ENCODE measurements around the gene LBP.
"Not testable (repeated sequence)": the region's sequence is repeated elsewhere in the genome, so short reads cannot be mapped to it uniquely, and the experiment has no call there.

LBP gene

DNA sequence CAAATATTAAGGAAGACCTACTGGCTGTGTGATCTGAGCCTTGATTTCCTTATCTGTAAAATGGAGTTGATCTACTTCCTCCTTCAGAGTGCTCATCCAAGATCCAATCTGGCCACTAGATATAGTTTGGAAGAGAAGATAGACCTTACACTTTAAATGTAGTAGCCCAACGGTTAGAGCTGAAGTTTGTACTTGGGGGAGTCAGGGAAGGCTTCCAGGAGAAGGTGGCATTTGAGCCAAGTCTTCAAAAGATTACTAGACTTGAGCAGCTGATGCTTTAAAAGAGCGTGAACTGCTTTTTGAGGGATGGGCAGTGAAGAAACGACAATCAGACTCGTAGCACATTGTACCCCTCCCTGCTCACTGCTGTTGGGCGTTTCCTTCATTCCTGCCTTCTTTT is 3.6 kb downstream of the LBP start:
- no peak for DNase-seq (ENCODE audit: low read depth)

DNA sequence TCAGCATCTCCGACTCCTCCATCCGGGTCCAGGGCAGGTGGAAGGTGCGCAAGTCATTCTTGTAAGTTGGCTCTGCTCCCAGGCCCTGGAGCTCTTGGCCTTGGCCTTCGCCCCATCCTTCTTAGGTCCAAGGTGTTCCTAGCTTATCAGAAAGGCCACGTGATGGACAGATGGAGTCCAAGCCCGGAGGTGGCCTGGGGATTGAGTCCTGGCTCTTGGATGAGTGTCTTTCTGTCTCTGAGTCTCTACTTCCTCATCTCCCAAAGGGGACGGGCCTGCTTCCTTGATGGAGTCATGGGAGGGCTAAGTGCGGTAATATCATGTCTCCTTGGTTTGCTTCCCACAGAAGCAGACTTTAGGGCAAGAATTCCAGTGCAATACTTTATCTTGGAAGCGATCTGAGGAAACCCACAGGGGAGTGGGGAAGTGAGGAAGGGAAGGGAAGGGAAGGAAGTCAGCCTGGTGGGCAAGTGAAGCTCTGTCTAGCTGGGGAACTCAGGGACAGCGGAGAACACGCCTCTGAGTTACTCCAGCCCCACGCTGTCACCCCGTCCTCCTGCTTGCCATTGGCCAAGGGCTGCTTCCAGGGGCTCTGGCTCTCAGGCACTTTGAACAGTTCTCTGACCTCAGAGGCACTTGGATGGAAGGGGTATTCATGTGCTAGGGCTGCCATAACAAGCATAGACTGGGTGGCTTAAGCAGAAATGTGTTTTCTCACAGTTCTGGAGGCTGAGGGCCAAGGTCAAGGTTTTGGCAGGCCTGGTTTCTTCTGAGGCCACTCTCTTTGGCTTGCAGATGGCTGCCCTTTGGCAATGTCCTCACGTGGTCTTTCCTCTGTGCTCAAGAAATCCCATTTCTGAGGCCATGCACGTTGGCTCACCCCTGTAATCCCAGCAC is 4.8 kb downstream of the LBP start:
- DNase-seq (ENCODE audit: low read depth), result no peak

DNA sequence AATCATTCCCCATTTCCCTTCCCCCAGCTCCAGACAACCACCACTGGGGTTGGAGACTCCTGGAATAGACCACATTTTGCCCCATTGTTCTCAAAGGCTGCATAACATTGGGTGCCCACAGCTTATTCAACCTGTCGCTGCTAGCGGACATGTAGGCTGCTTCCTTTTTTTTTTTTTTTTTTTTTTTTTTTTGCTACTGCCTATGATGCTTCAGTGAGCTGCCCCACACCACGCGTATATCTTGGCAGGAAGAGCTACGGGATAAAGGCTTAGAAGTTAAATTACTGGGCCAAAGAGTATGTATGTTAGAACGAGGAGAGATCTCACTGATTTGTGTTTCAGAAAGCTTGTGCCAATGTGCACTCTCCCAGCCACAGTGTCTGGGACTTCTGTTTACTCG is 7.0 kb downstream of the LBP start:
- DNase-seq (ENCODE audit: low read depth), result no peak

DNA sequence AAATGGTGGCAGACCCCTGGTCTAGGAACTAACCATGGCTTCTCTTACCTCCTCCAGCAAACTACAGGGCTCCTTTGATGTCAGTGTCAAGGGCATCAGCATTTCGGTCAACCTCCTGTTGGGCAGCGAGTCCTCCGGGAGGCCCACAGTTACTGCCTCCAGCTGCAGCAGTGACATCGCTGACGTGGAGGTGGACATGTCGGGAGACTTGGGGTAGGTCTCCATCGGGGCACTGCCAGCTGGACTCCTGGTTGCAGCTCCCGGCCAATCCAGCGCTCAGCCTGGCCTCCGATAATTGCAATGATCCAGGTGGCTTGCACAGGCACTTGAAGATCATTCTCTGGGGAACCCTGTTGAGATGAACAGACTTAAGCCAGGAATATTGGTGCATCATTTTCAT is 7.9 kb downstream of the LBP start:
- no peak for DNase-seq (ENCODE audit: low read depth)

DNA sequence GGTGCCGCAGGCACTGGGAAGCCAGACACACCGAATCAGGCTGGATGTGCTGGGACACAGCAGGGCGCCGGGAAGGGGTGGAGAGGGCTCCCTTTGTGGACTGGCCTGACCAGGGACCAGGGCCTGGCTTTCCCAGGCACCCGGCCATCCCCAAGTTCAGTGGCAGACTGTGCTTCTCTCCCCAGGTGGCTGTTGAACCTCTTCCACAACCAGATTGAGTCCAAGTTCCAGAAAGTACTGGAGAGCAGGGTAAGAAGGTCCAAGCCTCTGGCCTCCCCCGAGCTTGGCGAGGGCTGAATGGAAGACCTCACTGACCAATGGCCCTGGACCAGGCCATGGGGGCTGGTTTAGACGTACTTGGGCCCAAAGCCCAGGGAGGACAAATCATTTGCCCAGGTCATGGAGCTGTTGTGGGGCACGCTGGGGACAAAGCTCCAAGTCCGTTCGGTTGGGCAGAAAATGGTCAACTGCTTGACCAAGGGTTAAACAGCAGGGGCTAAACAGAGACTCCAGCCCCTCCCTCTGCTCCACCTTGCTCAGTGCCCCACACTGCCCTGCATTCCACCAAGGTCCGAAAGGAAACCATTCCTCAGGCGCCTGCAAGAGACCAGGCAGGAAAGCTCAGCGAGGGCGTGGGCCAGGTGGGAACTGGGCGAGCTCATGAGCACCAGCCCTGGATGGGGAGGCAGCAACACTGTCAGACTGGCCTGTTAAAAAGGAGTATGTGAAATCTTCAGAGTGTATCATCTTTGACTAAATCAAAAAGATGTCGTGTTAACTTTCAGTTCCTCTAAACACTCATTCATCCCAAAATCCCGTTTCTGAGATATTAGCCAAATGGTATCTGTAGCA is 9.1 kb downstream of the LBP start:
- DNase-seq (ENCODE audit: low read depth), result no peak

DNA sequence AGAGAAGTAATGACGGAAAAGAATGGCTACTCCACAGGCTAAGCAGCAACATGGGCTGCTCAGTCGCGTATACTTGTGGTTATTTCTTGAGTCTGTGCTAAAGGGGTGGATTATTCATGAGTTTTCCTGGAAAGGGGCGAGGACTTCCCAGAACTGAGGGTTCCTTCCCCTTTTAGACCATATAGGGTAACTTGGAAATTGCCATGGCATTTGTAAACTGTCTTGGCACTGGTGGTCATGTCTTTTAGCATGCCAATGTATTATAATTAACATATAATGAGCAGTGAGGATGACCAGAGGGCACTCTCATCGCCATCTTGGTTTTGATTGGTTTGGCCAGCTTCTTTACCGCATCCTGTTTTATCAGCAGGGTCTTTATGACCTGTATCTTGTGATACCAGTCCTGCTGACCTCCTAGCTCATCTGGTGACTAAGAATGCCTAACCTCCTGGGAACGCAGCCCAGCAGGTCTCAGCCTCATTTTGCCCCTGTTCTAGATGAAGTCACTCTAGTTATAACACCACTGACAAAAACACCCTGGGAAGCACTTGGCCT is 11.4 kb downstream of the LBP start:
- DNase-seq (ENCODE audit: low read depth), result peak; percentile 29

DNA sequence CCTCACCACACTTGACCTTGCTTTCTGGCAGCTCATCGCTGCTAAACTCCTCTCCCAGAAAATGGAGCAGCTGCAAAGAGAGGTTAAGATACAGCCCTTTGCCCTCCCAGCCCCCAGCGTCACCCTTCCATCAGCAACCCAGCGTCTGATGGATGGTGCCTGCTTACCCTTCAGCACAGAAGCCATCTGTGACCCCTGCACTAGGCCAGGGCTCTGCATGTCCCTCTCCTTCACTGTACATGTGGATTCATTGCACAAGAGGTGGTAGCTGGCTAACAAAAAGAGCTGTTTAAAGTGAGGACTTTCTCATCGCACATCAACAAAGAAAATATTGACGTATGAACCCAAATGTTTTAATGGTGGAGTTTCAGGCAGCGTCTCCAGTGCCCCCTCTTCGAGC is 12.3 kb downstream of the LBP start:
- DNase-seq (ENCODE audit: low read depth), result no peak

DNA sequence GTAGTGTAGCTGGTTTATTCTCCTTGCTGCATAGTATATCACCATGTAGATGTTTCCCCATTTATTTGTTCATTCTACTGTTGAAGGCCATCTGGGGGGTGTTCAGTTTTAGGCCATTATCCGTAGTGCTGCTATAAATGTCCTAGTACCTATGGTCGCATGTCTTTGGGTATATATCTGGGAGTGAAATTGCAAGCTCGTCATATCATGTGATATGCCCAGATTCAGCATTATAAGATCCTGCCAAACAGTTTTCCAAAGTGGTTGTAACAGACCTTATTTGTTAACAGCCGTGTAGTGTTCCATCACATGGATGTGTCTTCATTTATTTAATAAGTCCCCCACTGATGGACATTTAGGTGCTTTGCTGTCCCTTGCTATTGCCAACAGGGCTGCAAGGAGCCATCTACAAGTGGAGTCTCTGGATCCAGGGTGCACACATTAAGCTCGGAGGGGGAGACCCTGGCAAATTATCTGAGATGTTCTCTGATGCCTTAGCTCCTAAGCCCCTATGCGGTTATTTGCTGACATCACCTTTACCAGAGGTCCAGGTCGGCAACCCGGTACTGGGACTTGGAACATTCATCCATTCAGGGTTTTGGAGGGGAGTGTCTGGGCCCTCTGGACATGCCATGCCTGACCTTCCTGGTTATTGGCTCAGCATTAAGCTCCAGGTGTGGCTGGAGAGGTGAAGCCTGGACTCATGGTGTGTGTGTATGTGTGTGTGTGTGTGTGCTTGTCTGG is 16.9 kb downstream of the LBP start:
- DNase-seq (ENCODE audit: low read depth), result no peak

DNA sequence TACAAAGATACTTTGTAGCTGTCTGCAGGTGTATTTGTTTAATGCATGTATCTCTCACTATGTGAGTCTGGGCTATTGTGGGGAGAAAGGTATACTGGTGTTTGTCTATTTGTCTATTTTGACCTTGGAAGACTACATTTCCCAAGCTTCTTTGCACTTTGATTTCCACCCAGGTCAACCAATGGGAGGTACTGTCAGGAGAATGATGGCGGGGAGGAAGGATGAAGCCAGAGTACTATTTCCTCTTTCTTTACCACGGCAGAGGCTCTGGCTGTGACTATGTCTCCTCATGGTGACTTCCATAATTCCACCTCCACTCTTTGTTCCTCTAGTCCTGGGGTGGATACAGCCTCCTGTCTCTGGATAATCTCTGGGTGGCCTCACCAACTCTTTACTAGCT is 23.1 kb downstream of the LBP start:
- DNase-seq (ENCODE audit: low read depth), result peak; percentile 39

DNA sequence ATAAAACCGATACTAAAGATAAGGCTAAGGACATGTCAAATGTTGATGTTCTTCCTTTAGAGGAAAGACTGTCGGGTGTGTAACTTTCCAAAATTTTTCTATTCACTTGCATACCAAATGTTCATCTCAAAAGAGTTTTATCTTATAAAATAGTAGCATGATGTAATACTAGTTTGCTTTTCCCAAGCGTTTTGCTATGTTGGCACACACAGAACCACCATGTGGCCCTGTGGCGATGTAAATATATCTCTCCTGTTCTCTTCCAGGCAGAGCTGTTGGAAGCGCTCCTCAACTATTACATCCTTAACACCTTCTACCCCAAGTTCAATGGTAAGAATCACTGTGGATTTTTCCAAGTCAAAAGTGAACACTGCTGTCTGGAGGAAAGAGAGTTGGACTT is 26.5 kb downstream of the LBP start:
- DNase-seq (ENCODE audit: low read depth), result peak; percentile 26

DNA sequence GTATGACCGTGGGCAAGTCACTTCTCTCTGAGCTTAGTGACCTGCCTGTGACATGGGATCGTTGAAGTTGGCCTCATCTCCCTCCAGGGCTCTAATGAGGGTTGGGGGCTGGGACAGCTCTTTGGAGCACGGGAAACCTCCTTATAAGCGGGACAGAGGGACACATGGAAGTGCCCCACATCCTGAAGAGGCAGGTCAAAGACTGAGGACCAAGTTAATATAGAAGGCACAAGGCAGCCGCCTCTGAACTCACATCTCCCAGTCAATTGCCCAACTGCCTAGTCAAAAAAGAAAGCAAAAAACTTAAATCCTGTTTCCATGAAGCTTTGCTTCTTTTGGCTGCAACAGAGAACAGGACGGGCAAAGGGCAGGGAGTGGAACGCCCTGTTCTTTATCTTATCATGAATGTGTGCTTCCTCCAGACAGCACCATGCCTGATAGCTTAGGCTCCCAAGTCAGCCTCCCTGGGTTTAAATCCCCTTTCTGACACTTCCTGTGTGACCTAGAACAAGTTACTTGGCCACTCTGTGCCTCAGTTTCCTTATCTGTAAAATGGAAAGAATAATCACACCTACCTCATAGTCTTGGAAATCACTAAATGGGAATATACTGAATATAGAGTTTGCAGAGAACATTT is 27.1 kb downstream of the LBP start:
- DNase-seq (ENCODE audit: low read depth), result peak; percentile 65

DNA sequence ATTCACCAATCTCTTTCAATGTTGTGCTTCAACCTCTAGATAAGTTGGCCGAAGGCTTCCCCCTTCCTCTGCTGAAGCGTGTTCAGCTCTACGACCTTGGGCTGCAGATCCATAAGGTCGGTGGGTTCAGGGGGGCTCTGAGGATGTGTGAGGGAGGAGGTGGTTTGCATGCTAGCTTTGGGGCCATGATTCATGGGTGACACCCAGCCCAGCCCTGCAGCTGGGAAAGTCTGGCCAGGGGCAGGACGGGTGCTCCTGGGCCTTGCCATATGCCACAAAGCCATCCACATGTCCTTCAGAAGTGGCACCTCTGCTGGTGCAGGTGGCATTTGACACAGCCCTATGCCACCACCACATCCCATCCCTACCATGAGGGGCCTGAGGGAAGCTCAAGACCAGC is 27.6 kb downstream of the LBP start:
- DNase-seq (ENCODE audit: low read depth), result no peak

DNA sequence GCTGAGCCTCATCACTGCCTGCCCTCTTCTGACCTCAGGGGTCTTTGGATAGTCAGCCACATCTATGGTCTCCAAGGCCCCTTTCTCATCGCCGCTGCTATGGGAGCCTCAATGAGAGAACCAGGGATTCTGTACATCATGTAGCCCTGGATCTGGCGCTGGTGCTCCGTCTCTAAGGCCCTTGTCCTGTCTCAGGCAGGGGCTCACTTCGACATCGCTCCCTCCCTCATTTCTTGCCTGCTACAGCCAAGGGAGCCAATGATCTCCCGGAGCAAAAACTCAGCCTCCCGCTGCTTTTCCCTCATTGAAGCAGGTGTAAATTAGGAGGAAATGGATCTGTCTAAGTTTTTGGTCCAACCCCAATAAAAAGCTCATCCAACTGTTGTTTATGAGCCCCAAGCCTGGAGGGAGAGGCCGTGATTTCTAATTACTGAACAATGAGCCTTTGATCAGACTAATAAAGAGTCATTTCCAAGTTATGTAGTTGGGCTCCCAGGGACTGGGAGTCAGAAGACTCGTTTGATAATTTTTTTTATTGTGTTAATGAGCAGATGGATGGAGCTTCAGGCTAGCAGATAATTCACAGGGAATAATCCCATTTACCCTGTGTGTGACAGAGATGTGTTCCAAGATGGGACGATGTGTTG is 30.9 kb downstream of the LBP start:
- DNase-seq (ENCODE audit: low read depth), result no peak

DNA sequence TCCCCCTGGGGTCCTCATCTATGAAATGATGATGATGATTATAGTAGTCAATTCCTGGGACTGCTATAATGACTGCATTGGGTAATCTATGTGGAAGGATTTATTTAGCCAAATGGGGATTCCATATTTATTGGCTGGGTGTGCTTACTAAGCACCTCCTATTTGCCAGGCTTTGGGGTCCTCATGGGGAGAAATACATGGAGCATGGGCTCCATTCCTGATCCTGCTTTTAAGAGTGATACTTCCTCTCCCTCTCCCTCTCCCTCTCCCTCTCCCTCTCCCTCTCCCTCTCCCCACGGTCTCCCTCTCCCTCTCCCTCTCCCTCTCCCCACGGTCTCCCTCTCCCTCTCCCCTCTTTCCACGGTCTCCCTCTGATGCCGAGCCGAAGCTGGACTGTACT is 31.6 kb downstream of the LBP start:
- not testable (repeated sequence) for DNase-seq (ENCODE audit: low read depth)

DNA sequence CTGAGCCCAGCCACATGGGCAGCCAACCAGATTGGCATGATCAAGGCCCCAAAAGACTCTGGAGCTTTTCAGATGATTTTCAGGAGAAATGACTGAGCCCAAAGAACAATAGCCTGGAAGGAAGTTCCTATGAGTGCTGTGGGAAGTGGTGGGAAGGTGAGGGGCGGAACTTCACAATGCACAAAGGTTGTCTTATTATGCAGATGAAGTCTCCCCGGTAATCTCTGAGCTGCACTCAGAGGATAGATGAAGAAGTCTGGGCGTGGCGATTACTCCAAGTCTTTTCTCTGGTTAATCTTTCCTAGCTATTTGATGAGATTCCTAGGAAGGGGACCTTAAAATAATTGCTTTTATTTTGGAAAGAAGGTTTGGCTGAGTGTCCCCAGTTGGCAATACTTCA is 36.9 kb downstream of the LBP start:
- DNase-seq (ENCODE audit: low read depth), result no peak

DNA sequence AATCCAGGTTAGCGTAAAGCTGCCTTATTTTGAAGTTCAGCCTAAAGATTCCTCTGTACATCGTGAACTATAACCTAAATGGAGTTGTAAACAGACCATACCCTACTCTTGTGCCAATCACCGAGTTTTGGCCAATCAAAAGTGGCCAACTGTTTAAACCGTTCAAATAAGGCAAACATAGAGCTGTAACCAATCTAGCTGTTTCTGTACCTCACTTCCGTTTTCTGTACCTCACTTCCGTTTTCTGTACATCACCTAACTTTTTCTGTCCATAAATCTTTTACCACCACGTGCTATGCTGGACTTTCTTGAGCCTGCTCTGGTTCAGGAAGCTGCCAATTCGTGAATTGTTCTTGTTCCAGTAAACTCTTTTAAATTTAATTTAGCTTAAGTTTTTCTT is 39.7 kb downstream of the LBP start:
- DNase-seq (ENCODE audit: low read depth), result no peak

DNA sequence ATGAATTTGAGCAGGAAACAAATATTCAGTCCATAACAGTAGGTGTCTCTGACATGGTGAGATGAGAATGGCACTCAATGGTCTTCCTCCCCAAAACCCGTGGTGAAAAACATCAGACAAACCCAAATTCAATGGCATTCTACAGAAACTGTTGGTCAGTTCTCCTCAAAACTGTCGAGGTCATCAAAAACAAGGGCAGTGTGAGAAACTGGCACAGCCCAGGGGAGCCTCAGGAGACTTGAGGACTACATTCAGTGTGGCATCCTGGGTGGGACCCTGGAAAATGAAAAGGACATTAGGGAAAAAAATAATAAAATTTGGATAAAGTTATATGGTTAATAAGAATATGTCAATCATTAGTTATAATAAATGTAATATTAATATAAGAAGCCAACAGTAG is 40.6 kb downstream of the LBP start:
- no peak for DNase-seq (ENCODE audit: low read depth)

DNA sequence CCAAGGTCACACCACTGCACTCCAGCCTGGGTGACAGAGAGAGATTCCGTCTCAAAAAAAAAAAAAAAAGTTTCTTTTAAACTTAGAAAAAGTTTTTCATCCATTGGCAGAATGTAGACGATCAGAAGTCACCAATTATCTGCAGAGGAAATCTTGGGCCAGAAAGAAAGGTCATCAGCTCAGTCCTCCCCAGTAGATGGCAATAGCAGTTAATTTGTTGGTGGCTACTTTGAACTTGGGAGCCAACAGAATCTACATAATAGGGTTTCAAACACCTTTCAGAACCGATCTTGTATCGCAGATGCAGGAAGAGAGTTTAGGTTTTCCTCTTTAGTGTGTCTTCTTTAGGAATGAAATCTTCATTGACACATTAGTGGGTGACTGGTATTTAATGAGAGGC is 41.7 kb downstream of the LBP start:
- no peak for DNase-seq (ENCODE audit: low read depth)

DNA sequence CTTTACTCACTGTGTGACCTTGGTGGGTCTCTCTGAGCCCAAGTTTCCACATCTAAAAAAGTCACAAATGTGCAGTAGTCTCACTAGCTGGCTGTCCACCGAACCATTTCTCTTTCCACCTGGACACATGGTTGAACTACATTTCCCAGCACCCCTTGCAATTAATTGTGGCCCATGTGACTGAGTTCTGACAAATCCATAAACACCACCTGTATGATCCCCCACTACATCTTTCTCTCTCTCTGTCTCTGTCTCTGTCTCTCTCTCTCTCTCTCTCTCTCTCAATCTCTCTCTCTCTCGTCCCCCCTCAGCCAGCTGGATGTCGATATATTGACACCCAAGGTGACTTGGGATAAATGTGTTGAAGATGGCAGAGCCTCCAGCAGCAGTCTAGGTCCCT is 46.1 kb downstream of the LBP start:
- DNase-seq (ENCODE audit: low read depth), result no peak

DNA sequence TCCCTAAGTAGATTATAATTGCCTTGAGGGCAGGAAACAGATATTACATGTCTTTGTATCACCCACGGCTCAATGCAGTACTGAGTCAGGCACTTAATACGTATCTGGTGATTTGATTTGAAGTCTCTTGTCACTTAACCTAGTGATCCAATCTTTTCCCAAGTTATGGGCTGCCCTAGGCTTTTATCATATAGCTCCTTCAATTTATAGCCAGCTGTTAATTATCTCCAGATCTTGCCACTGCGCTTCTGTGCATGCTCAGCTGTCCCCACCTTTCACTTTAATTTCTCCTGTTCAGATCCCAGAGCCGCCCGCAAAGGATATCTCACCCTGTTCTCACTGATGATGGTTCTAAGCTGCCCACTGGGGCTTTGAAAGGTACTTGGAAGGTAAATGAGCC is 47.0 kb downstream of the LBP start:
- no peak for DNase-seq (ENCODE audit: low read depth)

DNA sequence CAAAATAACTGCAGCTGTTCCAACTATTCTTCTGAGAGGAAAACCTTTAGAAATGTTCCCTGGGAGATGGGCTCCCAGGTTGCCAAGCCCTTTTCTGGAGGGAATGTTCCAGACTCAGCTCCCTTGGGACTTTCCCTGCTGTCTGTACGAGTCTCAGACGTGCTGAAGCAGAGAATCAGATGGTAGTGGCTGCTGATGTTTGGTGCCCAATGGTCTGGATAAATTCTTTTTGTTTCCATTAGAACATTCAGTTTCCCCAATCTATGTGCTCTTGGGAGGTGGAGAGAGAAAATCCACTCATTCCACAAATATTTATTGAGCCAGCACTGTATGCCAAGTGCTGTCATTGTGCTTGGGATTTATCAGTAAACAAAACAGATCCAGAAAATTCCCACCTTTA is 48.9 kb downstream of the LBP start:
- peak; percentile 9 for DNase-seq (ENCODE audit: low read depth)

All from amniotic epithelial cell (primary cell).